ENCODE data around the gene FMNL3.
"Not testable (repeated sequence)": the region's sequence is repeated elsewhere in the genome, so short reads cannot be mapped to it uniquely, and the experiment has no call there.

FMNL3 gene

GRCh38 chr12:49733219-49734017 is 26.2 kb upstream of the FMNL3 start:
- Histone ChIP-seq H3K27me3 (ENCODE audit: insufficient read depth, low read depth, severe bottlenecking) (no peaks in the 10 kb centered on the region), H3K27ac (no peak overlapping the region), H3K4me3 (ENCODE audit: low read depth, low read length) (no peak overlapping the region), H3K36me3 (no peaks in the 10 kb centered on the region), H3K9me3 (ENCODE audit: severe bottlenecking) (no peaks in the 10 kb centered on the region)
- DNase-seq, result no peak
- 0 out of 2 replicates have a peak, but pooled peaks have one; percentile 25 for TF ChIP-seq CTCF (IDR thresholded peaks at IDR 0.05; ENCODE audit: low read depth, low read length)

GRCh38 chr12:49730568-49731101 is 23.4 kb upstream of the FMNL3 start:
- TF ChIP-seq CTCF (IDR thresholded peaks at IDR 0.05; ENCODE audit: low read depth, low read length), result no peak
- Histone ChIP-seq H3K36me3 (no peaks in the 10 kb centered on the region), H3K27me3 (ENCODE audit: insufficient read depth, low read depth, severe bottlenecking) (no peaks in the 10 kb centered on the region), H3K9me3 (ENCODE audit: severe bottlenecking) (no peaks in the 10 kb centered on the region), H3K4me3 (ENCODE audit: low read depth, low read length) (no peak overlapping the region), H3K27ac (no peak overlapping the region)
- DNase-seq, result no peak

GRCh38 chr12:49730050-49730449 is 22.8 kb upstream of the FMNL3 start:
- Histone ChIP-seq H3K4me3 (ENCODE audit: low read depth, low read length) (no peak overlapping the region), H3K27me3 (ENCODE audit: insufficient read depth, low read depth, severe bottlenecking) (no peaks in the 10 kb centered on the region), H3K27ac (no peak overlapping the region), H3K9me3 (ENCODE audit: severe bottlenecking) (no peaks in the 10 kb centered on the region), H3K36me3 (no peaks in the 10 kb centered on the region)
- no peak for TF ChIP-seq CTCF (IDR thresholded peaks at IDR 0.05; ENCODE audit: low read depth, low read length)
- no peak for DNase-seq

GRCh38 chr12:49728446-49728845 is 21.2 kb upstream of the FMNL3 start:
- no peak for DNase-seq
- H3K27ac ChIP-seq, result no peak overlapping the region
- H3K4me3 ChIP-seq (ENCODE audit: low read depth, low read length), result no peak overlapping the region
- H3K27me3 ChIP-seq (ENCODE audit: insufficient read depth, low read depth, severe bottlenecking), result no peaks in the 10 kb centered on the region
- H3K9me3 ChIP-seq (ENCODE audit: severe bottlenecking), result no peaks in the 10 kb centered on the region
- H3K36me3 ChIP-seq, result no peaks in the 10 kb centered on the region
- TF ChIP-seq CTCF (IDR thresholded peaks at IDR 0.05; ENCODE audit: low read depth, low read length), result no peak

- DNase-seq; H3K4me3 ChIP-seq (ENCODE audit: low read depth, low read length); H3K9me3 ChIP-seq (ENCODE audit: severe bottlenecking); H3K36me3 ChIP-seq; H3K27me3 ChIP-seq (ENCODE audit: insufficient read depth, low read depth, severe bottlenecking); H3K27ac ChIP-seq: not testable (repeated sequence)
These were observed 14.2 kb upstream of the FMNL3 start for GRCh38 chr12:49721355-49721754.

- no peak for DNase-seq
- Histone ChIP-seq H3K4me3 (ENCODE audit: low read depth, low read length) (no peak overlapping the region), H3K27ac (no peak overlapping the region), H3K27me3 (ENCODE audit: insufficient read depth, low read depth, severe bottlenecking) (no peaks in the 10 kb centered on the region), H3K36me3 (no peaks in the 10 kb centered on the region), H3K9me3 (ENCODE audit: severe bottlenecking) (no peaks in the 10 kb centered on the region)
- TF ChIP-seq CTCF (IDR thresholded peaks at IDR 0.05; ENCODE audit: low read depth, low read length), result no peak
These were observed 13.0 kb upstream of the FMNL3 start for GRCh38 chr12:49720214-49720613.

GRCh38 chr12:49717800-49718199 is 10.6 kb upstream of the FMNL3 start:
- H3K9me3 ChIP-seq (ENCODE audit: severe bottlenecking); H3K4me3 ChIP-seq (ENCODE audit: low read depth, low read length); H3K27ac ChIP-seq; DNase-seq; H3K27me3 ChIP-seq (ENCODE audit: insufficient read depth, low read depth, severe bottlenecking); H3K36me3 ChIP-seq: not testable (repeated sequence)

All from WERI-Rb-1 (cell line).